ENCODE results near the gene BHMT2. TPM values are rescaled to one million over a fixed set of nuclear protein-coding genes. Genes with fewer than 3 reads are reported as not detected.

Gene BHMT2
- total RNA-seq, 2 donors from 2014 or later = 0.40 to 0.90 TPM

- no peak for TF ChIP-seq CTCF (IDR thresholded peaks at IDR 0.05)
- no peaks in the 10 kb centered on the region for H3K4me1 ChIP-seq
- H3K27ac ChIP-seq = no peak overlapping the region
- no peak for DNase-seq
- no peak overlapping the region for H3K9ac ChIP-seq (ENCODE audit: low read depth in 2 of 2, low read length in 2 of 2)
- no peaks in the 10 kb centered on the region for H3K36me3 ChIP-seq
- intact Hi-C loops (cut with DNase I) = no loop called here
- no peak overlapping the region for H3K4me3 ChIP-seq
- no peaks in the 10 kb centered on the region for H3K27me3 ChIP-seq
- H3K9me3 ChIP-seq = no peaks in the 10 kb centered on the region
Observed at GRCh38 chr5:79080804-79081203, 11.2 kb downstream of the BHMT2 start.

- Histone ChIP-seq H3K27me3 (no peaks in the 10 kb centered on the region), H3K9me3 (no peaks in the 10 kb centered on the region), H3K36me3 (no peaks in the 10 kb centered on the region), H3K4me1 (no peaks in the 10 kb centered on the region), H3K9ac (ENCODE audit: low read depth in 2 of 2, low read length in 2 of 2) (no peak overlapping the region), H3K27ac (no peak overlapping the region), H3K4me3 (no peak overlapping the region)
- intact Hi-C loops (cut with DNase I) = no loop called here
- no peak for TF ChIP-seq CTCF (IDR thresholded peaks at IDR 0.05)
- DNase-seq = no peak
Observed at GRCh38 chr5:79081779-79082178, 12.2 kb downstream of the BHMT2 start.

- Histone ChIP-seq H3K27ac (no peak overlapping the region), H3K9me3 (no peaks in the 10 kb centered on the region), H3K4me1 (no peaks in the 10 kb centered on the region), H3K4me3 (no peak overlapping the region), H3K36me3 (no peaks in the 10 kb centered on the region), H3K27me3 (no peaks in the 10 kb centered on the region), H3K9ac (ENCODE audit: low read depth in 2 of 2, low read length in 2 of 2) (no peak overlapping the region)
- intact Hi-C loops (cut with DNase I) = no loop called here
- DNase-seq = no peak
- TF ChIP-seq CTCF (IDR thresholded peaks at IDR 0.05) = no peak
Observed at GRCh38 chr5:79086116-79086515, 16.5 kb downstream of the BHMT2 start.

GRCh38 chr5:79088507-79088906, 18.9 kb downstream of the BHMT2 start:
- H3K27ac ChIP-seq = no peak overlapping the region
- DNase-seq = no peak
- H3K36me3 ChIP-seq = no peaks in the 10 kb centered on the region
- no peak for TF ChIP-seq CTCF (IDR thresholded peaks at IDR 0.05)
- intact Hi-C loops (cut with DNase I) = no loop called here
- no peaks in the 10 kb centered on the region for H3K9me3 ChIP-seq
- no peaks in the 10 kb centered on the region for H3K4me1 ChIP-seq
- H3K27me3 ChIP-seq = no peaks in the 10 kb centered on the region
- no peak overlapping the region for H3K9ac ChIP-seq (ENCODE audit: low read depth in 2 of 2, low read length in 2 of 2)
- H3K4me3 ChIP-seq = no peak overlapping the region

GRCh38 chr5:79091064-79091463, 21.5 kb downstream of the BHMT2 start:
- Histone ChIP-seq H3K4me3 (no peak overlapping the region), H3K9ac (ENCODE audit: low read depth in 2 of 2, low read length in 2 of 2) (no peak overlapping the region), H3K4me1 (no peaks in the 10 kb centered on the region), H3K27me3 (no peaks in the 10 kb centered on the region), H3K27ac (no peak overlapping the region), H3K36me3 (no peaks in the 10 kb centered on the region), H3K9me3 (no peaks in the 10 kb centered on the region)
- intact Hi-C loops (cut with DNase I) = no loop called here
- no peak for DNase-seq
- no peak for TF ChIP-seq CTCF (IDR thresholded peaks at IDR 0.05)

GRCh38 chr5:79093762-79094161, 24.2 kb downstream of the BHMT2 start:
- Histone ChIP-seq H3K4me3 (no peak overlapping the region), H3K4me1 (no peaks in the 10 kb centered on the region), H3K9me3 (no peaks in the 10 kb centered on the region), H3K27me3 (no peaks in the 10 kb centered on the region), H3K9ac (ENCODE audit: low read depth in 2 of 2, low read length in 2 of 2) (no peak overlapping the region), H3K36me3 (no peaks in the 10 kb centered on the region), H3K27ac (no peak overlapping the region)
- intact Hi-C loops (cut with DNase I) = no loop called here
- no peak for DNase-seq
- no peak for TF ChIP-seq CTCF (IDR thresholded peaks at IDR 0.05)
